Erythroblast (primary cell): ENCODE results near the gene FAM227B.

Experiments used
- GATA1 ChIP-seq: IDR thresholded peaks from 2 replicates; pipeline ENCODE4 v1.6.1; 2011; ENCODE audit warnings: low read depth, mild to moderate bottlenecking, control low read depth, low read length, moderate library complexity
- POLR2A ChIP-seq: IDR thresholded peaks from 2 replicates; pipeline ENCODE4 v1.6.1; 2011; ENCODE audit warnings: mild to moderate bottlenecking, low read length

GRCh38 chr15:49558929-49559328 is 61.7 kb downstream of the FAM227B start:
- TF ChIP-seq POLR2A (no peak), GATA1 (no peak)
